Myocyte (in vitro differentiated cells): ENCODE data around the gene RBP2. TPM values are rescaled to one million over a fixed set of nuclear protein-coding genes. Genes with fewer than 3 reads are reported as not detected.

Source experiments
- total RNA-seq: library from RNA; depleted of rRNA; stranded (reverse); fragments of >200 nt; gene quantifications from 2 replicates; pipeline ENCODE4 v1.2.3, GENCODE V29; 2014

RBP2 gene
- total RNA-seq, 1 donor from 2014 or later: 0.78 TPM

Other genes starting within 250 kb of the RBP2 start
- gene MRPS22, start 132.5 kb downstream of the RBP2 start, total RNA-seq: 70.2 and 78.3 TPM in 2 replicates
- gene COPB2, start 86.9 kb downstream of the RBP2 start, total RNA-seq: 120 and 159 TPM in 2 replicates
- gene RBP1, start 63.2 kb upstream of the RBP2 start, total RNA-seq: 8.9 and 9.6 TPM in 2 replicates
- gene NMNAT3, start 201.5 kb upstream of the RBP2 start, total RNA-seq: not detected in 2 replicates